PC-3 (cell line): Measurements from ENCODE around the gene MAML3.

Experiments used
- CTCF ChIP-seq: fragments of 300-600 bp; sonication (generic); conservative IDR thresholded peaks from 2 replicates; pipeline ENCODE4 v1.5.1; 2017; ENCODE audit warnings: antibody characterized with exemption, low read depth, mild to moderate bottlenecking, low read length
- EZH2phosphoT487 ChIP-seq: fragments of 300-600 bp; sonication (generic); IDR thresholded peaks from 2 replicates; pipeline ENCODE4 v1.6.1; 2018; ENCODE audit warnings: mild to moderate bottlenecking, antibody characterized with exemption, low read length, borderline replicate concordance

- no peak for TF ChIP-seq CTCF
- no peak for TF ChIP-seq EZH2phosphoT487
Observed at GRCh38 chr4:140170299-140170698, 16.3 kb upstream of the MAML3 start.
